ENCODE results near the gene PCYT2.

PCYT2 gene

GRCh38 chr17:81942167-81942553 is 31.0 kb upstream of the PCYT2 start:
- no peak for DNase-seq

DNA sequence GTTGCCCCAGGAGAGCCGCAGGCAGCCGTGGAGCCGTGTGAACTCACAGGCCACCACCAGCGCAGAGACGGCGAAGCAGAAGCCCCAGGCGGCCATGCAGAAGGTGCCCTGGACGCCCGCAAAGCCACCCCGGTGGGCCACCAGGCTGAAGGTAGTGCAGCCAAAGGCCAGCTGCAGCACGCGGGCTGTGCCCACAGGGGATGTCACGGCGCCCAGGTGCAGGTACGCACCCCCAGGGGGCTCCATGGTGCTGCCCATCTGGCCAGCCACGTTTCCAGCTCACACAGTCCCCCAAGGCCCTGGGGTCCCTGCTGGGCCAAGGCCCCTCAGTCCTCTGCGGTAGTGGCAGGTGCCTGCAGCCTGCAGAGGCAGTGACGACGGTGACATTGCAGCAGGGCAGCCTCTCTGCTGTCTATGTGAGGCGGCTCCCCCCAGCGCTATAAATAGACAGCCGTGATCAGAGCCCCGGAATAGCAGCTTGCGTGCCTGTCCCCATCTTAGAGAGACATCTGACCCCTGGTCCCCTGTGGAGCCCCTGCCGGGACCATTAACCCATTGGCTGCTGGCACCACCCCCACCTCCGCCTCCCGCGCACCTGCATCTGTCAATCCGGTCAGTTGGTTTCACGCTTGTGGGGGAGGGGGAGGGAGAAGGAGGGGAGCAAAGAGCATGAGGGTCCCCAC is 30.4 kb upstream of the PCYT2 start:
- no peak for DNase-seq

GRCh38 chr17:81940538-81941483 is 29.6 kb upstream of the PCYT2 start:
- DNase-seq, result no peak

GRCh38 chr17:81939881-81940385 is 28.7 kb upstream of the PCYT2 start:
- DNase-seq, result no peak

- no peak for DNase-seq
Observed at GRCh38 chr17:81939218-81939617, 28.0 kb upstream of the PCYT2 start.

GRCh38 chr17:81935709-81936084 is 24.5 kb upstream of the PCYT2 start:
- DNase-seq, result no peak

DNA sequence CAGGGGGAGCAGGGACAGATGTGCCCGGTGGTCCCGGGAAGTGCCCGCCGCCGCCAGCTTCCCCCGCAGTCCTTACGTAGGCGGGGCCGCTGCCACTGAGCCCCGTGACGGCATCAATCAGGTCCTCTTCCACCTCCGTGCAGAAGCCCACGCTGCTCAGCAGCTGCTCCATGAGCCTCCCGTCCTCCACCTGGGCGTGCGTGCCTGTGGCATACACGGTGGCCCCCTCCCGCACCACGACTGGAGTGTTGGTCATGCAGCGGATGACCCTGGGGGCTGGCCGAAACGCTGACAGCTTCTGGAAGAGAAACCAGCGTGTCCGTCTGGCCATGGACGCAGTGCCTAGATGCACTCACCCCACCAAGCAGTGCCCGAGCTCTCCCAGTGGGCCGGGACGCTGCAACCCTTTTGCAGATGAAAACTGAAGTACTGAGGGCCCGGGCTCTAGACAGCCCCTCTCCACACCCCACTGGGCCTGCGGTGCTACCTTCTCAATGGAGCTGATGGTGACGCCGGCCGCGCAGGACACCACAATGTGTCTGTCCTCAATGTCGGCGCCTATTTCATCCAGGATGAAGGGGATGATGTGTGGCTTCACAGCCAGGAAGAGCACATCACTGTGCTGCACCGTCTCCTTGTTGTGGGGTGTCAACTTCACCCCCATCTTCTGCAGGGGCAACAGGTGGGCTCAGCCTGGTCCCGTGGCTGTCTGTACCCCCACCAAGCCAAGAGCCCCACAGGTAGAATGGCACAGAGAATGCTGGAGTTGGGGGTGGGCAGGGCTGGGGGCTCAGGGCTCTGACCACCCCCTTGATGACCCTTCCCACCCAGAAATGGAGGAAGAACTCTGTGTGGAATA is 23.9 kb upstream of the PCYT2 start:
- no peak for DNase-seq

GRCh38 chr17:81934098-81934757 is 23.0 kb upstream of the PCYT2 start:
- no peak for DNase-seq

DNA sequence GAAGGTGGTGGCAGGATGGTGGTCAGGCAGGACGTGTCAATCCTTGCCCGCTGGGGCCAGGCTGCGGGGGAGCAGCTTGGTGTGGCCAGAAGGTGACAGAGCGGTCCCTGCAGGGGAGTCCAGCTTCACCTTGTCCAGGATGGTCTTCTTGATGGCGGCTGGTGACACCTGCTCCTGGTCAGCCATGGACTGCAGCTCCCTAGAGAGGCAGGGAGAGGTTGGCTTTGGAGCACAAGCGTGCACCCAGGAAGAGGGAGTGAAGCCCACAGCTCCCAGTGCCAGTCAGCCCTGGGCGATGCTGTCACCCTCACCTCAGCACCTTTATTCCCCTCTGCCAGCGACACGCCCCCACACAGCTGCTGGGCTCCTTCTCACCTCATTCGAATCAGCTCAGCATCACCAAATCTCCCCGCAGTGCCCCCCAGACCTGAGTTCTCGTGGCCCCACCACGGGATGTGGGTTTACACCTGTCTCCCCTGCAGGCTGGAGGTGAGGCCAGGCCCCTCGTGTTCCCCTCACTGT is 22.0 kb upstream of the PCYT2 start:
- DNase-seq, result no peak

DNA sequence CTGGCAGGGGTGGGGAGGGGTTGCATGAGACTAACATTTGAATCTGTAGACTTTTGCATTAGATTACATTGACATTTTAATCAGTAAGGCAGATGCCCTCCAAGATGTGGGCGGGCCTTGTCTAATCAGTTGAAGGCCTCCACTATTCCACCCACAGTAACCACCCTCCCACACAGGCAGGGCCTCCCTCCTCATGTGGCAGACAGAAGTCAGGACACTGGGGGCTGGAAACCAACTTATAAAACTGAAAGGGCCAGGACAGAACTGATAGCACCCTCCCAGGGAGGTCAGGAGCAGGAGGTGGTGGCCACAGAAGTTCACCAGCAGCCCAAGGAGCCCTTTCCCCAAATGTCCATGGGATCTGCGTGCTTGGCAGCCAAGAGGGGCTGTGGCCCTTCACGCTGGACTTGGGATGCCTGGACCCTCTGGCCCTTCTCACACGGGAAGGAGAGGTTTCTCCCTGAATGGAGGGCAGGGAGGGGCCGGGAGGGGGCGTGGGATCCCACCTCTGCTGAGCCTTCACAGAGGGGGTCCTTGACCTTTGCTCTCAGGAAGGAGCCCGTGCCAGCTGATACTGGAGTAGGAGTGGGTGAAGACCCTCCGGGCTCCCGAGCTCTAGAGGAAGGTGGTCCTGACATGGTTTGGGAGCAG is 21.3 kb upstream of the PCYT2 start:
- DNase-seq, result no peak

DNA sequence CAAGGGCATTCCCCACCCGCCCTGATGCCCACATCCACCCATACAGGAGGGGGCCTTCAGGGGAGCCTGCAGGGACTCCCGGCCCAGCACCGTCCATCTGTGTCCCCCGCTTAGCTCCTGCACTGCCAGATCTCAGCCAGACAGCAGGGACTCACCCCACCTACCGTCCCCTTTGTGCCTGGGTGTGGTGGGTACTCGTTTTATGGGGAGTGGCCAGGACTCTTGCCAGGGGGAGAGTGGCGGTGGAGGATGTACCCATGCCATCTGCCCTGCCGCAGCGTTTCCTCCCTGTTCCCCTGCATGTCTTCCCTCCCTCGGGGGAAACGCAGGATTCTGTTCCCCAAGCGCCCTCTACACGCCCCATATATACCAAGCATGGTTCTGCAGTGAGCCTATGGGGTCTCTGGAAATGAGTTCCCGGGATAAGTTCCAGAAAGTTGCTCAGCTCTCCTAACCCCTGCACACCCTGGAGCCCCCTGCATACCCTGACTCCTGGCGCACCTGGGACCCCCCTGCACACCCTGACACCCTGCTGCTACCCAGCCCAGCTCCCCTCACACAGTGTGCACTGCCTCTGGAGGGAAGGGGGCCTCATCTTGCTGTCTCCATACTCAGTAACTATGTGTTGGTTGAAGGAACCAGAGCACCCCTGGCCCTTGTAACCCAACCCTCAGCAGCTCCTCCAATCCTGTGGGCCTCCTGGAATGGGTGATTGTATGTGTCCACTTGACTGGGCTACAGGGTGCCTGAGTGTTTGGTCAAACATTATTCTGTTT is 20.5 kb upstream of the PCYT2 start:
- no peak for DNase-seq

DNA sequence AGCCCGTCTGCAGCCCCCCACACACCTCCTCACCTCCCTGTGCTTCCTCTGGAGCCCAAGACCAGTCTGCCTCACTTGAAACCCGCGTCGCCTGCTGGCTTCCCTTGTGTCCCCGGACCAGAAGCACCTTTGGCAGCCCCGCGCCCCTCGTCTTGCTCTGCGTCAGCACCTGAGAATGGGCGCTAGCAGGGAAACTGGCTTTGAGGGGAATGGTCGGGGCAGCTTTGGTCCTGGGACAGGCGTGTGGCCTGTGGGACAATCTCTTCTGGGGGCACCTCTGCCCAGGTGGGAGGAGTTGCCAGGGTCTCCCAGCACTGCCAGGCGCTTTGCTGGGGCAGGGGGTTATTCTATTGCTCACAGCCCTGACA is 20.0 kb upstream of the PCYT2 start:
- no peak for DNase-seq

- DNase-seq, result no peak
Observed at GRCh38 chr17:81930142-81931125, 19.2 kb upstream of the PCYT2 start.

DNA sequence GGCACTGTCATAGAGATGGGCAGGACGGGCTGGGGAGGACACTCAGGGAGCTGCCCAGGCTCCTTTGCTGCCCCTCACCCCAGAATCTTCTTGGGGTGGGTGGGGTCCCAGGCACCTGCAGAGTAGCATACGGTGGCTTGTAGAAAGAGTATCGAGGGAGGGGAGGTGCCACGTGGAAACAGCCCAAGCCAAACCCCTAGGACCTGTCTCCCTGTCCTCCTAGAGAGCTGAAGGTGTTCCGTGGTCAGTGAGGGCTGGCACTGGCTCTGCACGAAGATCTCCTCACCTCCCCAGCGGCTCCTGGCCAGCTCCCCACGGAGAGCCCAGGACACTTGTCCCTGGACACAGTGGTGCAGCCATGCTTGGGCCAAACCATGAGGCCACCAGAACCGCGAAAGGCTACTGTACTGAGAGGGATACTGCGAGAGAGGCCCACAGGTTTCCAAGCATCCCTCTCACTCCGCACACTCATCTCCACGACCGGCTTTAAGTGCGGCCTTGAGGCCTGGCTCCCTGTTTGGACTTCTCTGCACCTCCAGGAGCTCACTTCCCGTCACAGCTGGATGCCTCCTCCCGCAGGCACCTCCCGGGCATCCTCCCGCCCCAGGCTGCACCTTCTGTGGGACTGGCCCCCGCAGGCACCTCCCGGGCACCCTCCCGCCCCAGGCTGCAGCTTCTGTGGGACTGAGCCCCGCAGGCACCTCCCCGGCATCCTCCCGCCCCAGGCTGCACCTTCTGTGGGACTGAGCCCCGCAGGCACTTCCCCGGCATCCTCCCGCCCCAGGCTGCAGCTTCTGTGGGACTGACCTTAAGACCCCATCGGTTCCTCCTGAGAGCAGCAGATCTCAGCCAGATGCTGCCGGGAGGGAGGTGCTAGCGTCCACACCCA is 18.3 kb upstream of the PCYT2 start:
- no peak for DNase-seq

DNA sequence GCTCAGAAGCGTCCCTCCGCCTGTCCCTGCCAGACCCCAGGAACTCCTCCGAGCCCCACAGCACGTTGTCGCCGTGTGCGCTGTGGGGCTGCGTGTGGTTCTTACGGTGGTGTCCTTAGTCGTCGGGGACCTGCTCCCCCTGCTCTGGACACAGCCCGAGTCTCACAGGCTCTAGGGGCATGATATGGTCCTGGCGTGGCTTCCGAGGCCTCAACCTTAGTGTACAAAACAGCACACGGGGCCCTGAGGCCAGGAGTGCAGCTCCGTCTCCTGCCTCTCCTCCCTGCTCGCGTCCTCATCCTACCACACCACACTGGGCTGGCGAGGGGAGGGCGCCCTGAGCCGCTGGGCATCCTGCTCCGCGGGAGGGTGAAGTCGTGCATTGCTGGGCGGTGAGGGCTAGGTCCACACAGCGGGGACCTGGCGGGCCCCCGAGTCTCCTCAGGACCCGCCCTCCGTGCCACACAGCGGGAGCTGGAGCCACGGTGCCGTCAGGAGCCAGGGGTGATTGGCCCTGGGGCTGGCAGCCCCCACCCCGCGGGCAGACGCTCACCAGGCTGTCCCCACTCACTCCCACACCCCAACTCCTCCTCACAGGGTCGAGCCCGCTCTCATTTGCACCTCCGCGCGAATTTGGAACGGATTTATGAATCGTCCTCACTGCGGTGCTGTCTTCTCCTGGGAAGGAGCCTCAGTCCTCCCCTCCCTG is 17.5 kb upstream of the PCYT2 start:
- DNase-seq, result no peak

- peak; percentile 92 to 95 for DNase-seq
Observed at GRCh38 chr17:81927653-81928543, 16.7 kb upstream of the PCYT2 start, which contains the start of gene MAFG. Gene MAFG, minus strand, starts transcription at chr17:81927735. Its CDS starts 4,550 bp downstream, at chr17:81923185.

DNA sequence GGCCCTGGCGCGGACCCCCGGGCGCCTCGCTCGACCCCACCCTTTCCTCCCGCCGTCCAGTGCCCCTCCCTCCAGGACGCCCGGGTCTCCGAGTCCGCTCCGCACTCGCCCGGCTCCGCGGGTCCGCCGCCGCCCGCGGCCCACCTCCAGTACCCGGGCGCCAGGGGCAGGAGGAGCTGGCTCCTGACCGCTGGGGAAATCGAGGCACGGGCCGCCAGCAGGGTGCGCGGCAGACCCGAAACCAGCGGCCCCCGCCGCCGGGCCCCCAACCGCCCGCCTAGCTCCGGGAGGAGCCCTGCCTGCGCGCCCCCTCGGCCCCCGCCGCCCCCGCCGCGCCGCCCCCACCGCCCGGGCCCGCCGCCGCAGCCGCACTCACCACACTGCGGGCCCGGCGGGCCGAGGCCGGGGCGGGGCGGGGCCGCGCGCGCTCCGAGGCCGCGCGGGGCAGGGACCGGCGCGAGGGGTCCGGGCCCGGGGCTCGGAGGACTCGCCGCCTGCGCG is 16.0 kb upstream of the PCYT2 start:
- DNase-seq, result no peak

Data from Kasumi-1 (cell line).